HepG2 (cell line): Measurements from ENCODE around the gene UQCRC1. TPM values are rescaled to one million over a fixed set of nuclear protein-coding genes. Genes with fewer than 3 reads are reported as not detected.

Experiments
- CSRNP2 ChIP-seq: sonication (generic); formaldehyde crosslinking; conservative IDR thresholded peaks from 2 replicates; pipeline ENCODE4 v1.8.0; 2022; ENCODE audit warnings: low read depth, missing genetic modification reagents
- HBP1 ChIP-seq: IDR thresholded peaks from 2 replicates; pipeline ENCODE4 v1.6.1; 2016; ENCODE audit warnings: low read depth, control low read depth
- HIVEP1 ChIP-seq: sonication (generic); formaldehyde crosslinking; IDR thresholded peaks from 2 replicates; pipeline ENCODE4 v1.4.0; 2020; ENCODE audit warnings: mild to moderate bottlenecking, missing genetic modification reagents
- JARID2 ChIP-seq: sonication (generic); formaldehyde crosslinking; IDR thresholded peaks from 2 replicates; pipeline ENCODE4 v1.8.1; 2023; ENCODE audit warnings: missing genetic modification reagents, inconsistent platforms; ENCODE audit not compliant: insufficient replicate concordance
- MATR3 ChIP-seq: sonication (generic); formaldehyde crosslinking; IDR thresholded peaks from 2 replicates; pipeline ENCODE4 v1.4.0; 2020; ENCODE audit warnings: missing genetic modification reagents
- NFYC ChIP-seq: IDR thresholded peaks from 2 replicates; pipeline ENCODE4 v1.6.1; 2016; ENCODE audit warnings: missing genetic modification reagents, missing compliant biosample characterization
- PAF1 ChIP-seq: IDR thresholded peaks from 2 replicates; pipeline ENCODE4 v1.6.1; 2016; ENCODE audit warnings: missing genetic modification reagents, missing compliant biosample characterization
- PAXIP1 ChIP-seq: sonication (generic); formaldehyde crosslinking; conservative IDR thresholded peaks from 2 replicates; pipeline ENCODE4 v1.4.0; 2020; ENCODE audit warnings: mild to moderate bottlenecking, missing genetic modification reagents, moderate library complexity
- POLR2A ChIP-seq, 2 experiments: IDR thresholded peaks; 2 replicates each; pipeline ENCODE4 v1.6.1; 2011; ENCODE audit warnings: low read depth in 2 of 2, low read length in 2 of 2, mild to moderate bottlenecking in 1 of 2, moderate library complexity in 1 of 2; ENCODE audit not compliant: insufficient read depth in 1 of 2
- PREB ChIP-seq: sonication (generic); formaldehyde crosslinking; IDR thresholded peaks from 2 replicates; pipeline ENCODE4 v1.4.0; 2020; ENCODE audit warnings: missing genetic modification reagents
- REL ChIP-seq: sonication (generic); formaldehyde crosslinking; conservative IDR thresholded peaks from 2 replicates; pipeline ENCODE4 v1.8.0; 2022; ENCODE audit warnings: mild to moderate bottlenecking, missing genetic modification reagents, moderate library complexity
- RFX1 ChIP-seq: fragments of 450-650 bp; IDR thresholded peaks from 2 replicates; pipeline ENCODE4 v1.6.1; 2017
- SKIL ChIP-seq: sonication (generic); formaldehyde crosslinking; IDR thresholded peaks from 2 replicates; pipeline ENCODE4 v1.8.0; 2022; ENCODE audit warnings: missing genetic modification reagents, mild to moderate bottlenecking, moderate library complexity, borderline replicate concordance
- STAT5B ChIP-seq: sonication (generic); formaldehyde crosslinking; IDR thresholded peaks from 2 replicates; pipeline ENCODE4 v1.4.0; 2020; ENCODE audit warnings: missing genetic modification reagents
- TAF15 ChIP-seq: fragments of 200-400 bp; formaldehyde crosslinking; IDR thresholded peaks from one replicate; pipeline ENCODE4 v1.6.1; 2018; ENCODE audit warnings: mild to moderate bottlenecking, low read depth, low read length; ENCODE audit not compliant: poor library complexity, severe bottlenecking
- ZBTB7A ChIP-seq: sonication (generic); formaldehyde crosslinking; IDR thresholded peaks from 2 replicates; pipeline ENCODE4 v1.8.0; 2022; ENCODE audit warnings: mild to moderate bottlenecking, missing genetic modification reagents
- ZNF230 ChIP-seq: sonication (generic); formaldehyde crosslinking; IDR thresholded peaks from 2 replicates; pipeline ENCODE4 v1.4.0; 2020; ENCODE audit warnings: mild to moderate bottlenecking, missing genetic modification reagents
- ZNF737 ChIP-seq: sonication (generic); formaldehyde crosslinking; IDR thresholded peaks from 2 replicates; pipeline ENCODE4 v1.5.0; 2020; ENCODE audit warnings: missing genetic modification reagents, mild to moderate bottlenecking, borderline replicate concordance
- ZNF816 ChIP-seq: sonication (generic); formaldehyde crosslinking; IDR thresholded peaks from 2 replicates; pipeline ENCODE4 v1.8.0; 2022; ENCODE audit warnings: missing genetic modification reagents, mild to moderate bottlenecking, borderline replicate concordance
- polyA plus RNA-seq, 8 experiments: library from polyadenylated mRNA; depleted of rRNA in 3 of 8; stranded (reverse) in 7 of 8; unstranded in 1 of 8; fragments of >200 nt; fragmentation: Illumina TruSeq in 4 of 8; extraction: Trizol in 4 of 8; gene quantifications; 2 replicates each; pipeline versions ENCODE4 v1.2.1 to v1.2.3, GENCODE V29; 2011 to 2016; ENCODE audit warnings: low read depth in 4 of 8, missing spikeins in 1 of 8, mixed read lengths in 1 of 8; ENCODE audit not compliant: insufficient read depth in 1 of 8
- total RNA-seq, 5 experiments: library from RNA; depleted of rRNA; stranded (reverse); fragments of >200 nt; fragmentation: Illumina TruSeq; extraction: Trizol; gene quantifications; 2 replicates each; pipeline ENCODE4 v1.2.3, GENCODE V29; 2016; ENCODE audit warnings: low read depth in 1 of 5

UQCRC1 gene
- total and polyA plus RNA-seq, 2 of the 13 experiments (the other 11 are each of a cell fraction or from before 2014, with no cell fraction given), result 316 to 680 TPM

- TF ChIP-seq ZNF737 (peak; percentile 76; the same call in 1 of the 2 replicates), ZBTB7A (peak; percentile 81), PAF1 (CRISPR knock-in tag) (no peak), HBP1 (peak; percentile 17; the same call in 1 of the 2 replicates), SKIL (CRISPR knock-in tag) (peak; percentile 40; the same call in 1 of the 2 replicates), JARID2 (CRISPR knock-in tag) (peak; percentile 45), PAXIP1 (CRISPR knock-in tag) (peak; percentile 54), RFX1 (no peak; the same call in 1 of the 2 replicates), ZNF816 (CRISPR knock-in tag) (peak; percentile 14; the same call in 1 of the 2 replicates), HIVEP1 (peak; percentile 90), MATR3 (CRISPR knock-in tag) (no peak), REL (0 out of 2 replicates have a peak, but pooled peaks have one; percentile 81), NFYC (CRISPR knock-in tag) (no peak; the same call in 1 of the 2 replicates), TAF15 (no peak), PREB (CRISPR knock-in tag) (no peak), ZNF230 (CRISPR knock-in tag) (0 out of 2 replicates have a peak, but pooled peaks have one; percentile 33), CSRNP2 (peak; percentile 26; the same call in 1 of the 2 replicates), POLR2A (IDR thresholded peaks at IDR 0.05; ENCODE audit: insufficient read depth in 1 of 2, low read depth in 2 of 2, low read length in 2 of 2) (peak; percentile 84 to 95), STAT5B (CRISPR knock-in tag) (no peak)
Observed at GRCh38 chr3:48609088-48610005, at the start of gene UQCRC1 (continued).
